Type B pancreatic cell (in vitro differentiated cells): ENCODE measurements around the gene SLC6A18. TPM values are rescaled to one million over a fixed set of nuclear protein-coding genes. Genes with fewer than 3 reads are reported as not detected.

Experiments
- DNase-seq: peaks from one replicate; pipeline ENCODE4 v3.0.0; 2021; ENCODE audit warnings: mixed read lengths; ENCODE audit not compliant: unreplicated experiment; ENCODE audit errors: extremely low spot score
- H3K27ac Mint-ChIP-seq: 2 replicates; pipeline ENCODE4 v1.8.0; 2021; ENCODE audit warnings: mild to moderate bottlenecking, mixed read lengths
- H3K27me3 Mint-ChIP-seq: 2 replicates; pipeline ENCODE4 v1.8.0; 2021; ENCODE audit warnings: mixed read lengths
- H3K36me3 Mint-ChIP-seq: 2 replicates; pipeline ENCODE4 v1.8.0; 2021; ENCODE audit warnings: mixed read lengths
- H3K4me1 Mint-ChIP-seq: one replicate; pipeline ENCODE4 v1.8.0; 2021; ENCODE audit warnings: mixed read lengths; ENCODE audit not compliant: unreplicated experiment
- H3K4me3 Mint-ChIP-seq: 2 replicates; pipeline ENCODE4 v1.8.0; 2021; ENCODE audit warnings: mild to moderate bottlenecking, mixed read lengths
- H3K9me3 Mint-ChIP-seq: 2 replicates; pipeline ENCODE4 v1.8.0; 2021; ENCODE audit warnings: mixed read lengths
- total RNA-seq: library from RNA; stranded (reverse); gene quantifications from 2 replicates; pipeline ENCODE4 v1.2.1, GENCODE V29; 2021; ENCODE audit warnings: low replicate concordance
- TF ChIP-seq, protein P1 (sequence below): fragments of 200-600 bp; sonication (generic); conservative IDR thresholded peaks from 2 replicates; pipeline ENCODE4 v1.5.0; 2021; ENCODE audit warnings: antibody characterized with exemption, mild to moderate bottlenecking

The SLC6A18 gene
- total RNA-seq, 1 donor from 2014 or later = 0.41 TPM

DNA sequence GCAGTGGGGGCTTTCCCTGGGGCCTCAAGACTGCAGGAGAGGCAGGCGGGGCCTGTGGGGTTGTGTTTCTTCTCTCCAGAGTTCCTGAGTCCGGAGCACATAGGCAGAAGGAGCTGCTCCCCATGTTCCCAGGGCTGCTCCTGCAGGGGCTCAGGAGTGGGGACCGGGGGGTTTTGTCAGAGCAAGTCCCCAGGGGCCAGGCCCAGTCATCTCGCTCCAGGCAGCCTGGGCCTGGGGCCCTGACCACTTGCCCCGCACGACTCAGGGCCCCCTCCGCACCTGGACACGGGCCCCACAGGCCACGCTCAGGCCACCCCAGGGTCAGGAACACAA is 45.8 kb upstream of the SLC6A18 start:
- Mint-ChIP-seq H3K9me3 (no peaks in the 10 kb centered on the region), H3K36me3 (no peaks in the 10 kb centered on the region), H3K27me3 (no peaks in the 10 kb centered on the region), H3K4me1 (peaks cover 5% of the 10 kb centered on the region), H3K4me3 (no peak overlapping the region), H3K27ac (no peak overlapping the region)
- DNase-seq = no peak
- TF ChIP-seq, protein P1, sequence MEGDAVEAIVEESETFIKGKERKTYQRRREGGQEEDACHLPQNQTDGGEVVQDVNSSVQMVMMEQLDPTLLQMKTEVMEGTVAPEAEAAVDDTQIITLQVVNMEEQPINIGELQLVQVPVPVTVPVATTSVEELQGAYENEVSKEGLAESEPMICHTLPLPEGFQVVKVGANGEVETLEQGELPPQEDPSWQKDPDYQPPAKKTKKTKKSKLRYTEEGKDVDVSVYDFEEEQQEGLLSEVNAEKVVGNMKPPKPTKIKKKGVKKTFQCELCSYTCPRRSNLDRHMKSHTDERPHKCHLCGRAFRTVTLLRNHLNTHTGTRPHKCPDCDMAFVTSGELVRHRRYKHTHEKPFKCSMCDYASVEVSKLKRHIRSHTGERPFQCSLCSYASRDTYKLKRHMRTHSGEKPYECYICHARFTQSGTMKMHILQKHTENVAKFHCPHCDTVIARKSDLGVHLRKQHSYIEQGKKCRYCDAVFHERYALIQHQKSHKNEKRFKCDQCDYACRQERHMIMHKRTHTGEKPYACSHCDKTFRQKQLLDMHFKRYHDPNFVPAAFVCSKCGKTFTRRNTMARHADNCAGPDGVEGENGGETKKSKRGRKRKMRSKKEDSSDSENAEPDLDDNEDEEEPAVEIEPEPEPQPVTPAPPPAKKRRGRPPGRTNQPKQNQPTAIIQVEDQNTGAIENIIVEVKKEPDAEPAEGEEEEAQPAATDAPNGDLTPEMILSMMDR = no peak

DNA sequence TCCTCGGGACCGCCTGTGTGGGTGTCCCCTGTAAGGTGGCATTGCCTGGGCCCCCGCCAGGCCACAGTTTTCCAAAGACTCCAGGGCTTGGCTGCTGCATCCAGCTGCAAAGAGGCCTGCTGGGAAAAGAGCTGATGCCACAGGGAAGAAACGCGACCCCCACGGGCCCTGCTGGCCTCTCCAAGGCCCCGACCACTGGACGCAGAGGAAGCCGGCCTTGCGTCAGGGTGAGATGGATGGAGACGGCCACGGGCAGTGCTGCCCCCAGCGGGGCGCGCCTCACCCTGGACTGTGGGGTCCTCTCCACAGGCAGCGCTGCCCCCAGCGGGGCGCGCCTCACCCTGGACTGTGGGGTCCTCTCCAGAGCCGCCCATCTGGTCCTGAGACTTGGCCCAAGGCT is 45.1 kb upstream of the SLC6A18 start:
- Mint-ChIP-seq H3K27ac (no peak overlapping the region), H3K9me3 (no peaks in the 10 kb centered on the region), H3K36me3 (no peaks in the 10 kb centered on the region), H3K4me3 (no peak overlapping the region), H3K27me3 (no peaks in the 10 kb centered on the region), H3K4me1 (peaks cover 5% of the 10 kb centered on the region)
- DNase-seq = no peak
- TF ChIP-seq, protein P1 = no peak

DNA sequence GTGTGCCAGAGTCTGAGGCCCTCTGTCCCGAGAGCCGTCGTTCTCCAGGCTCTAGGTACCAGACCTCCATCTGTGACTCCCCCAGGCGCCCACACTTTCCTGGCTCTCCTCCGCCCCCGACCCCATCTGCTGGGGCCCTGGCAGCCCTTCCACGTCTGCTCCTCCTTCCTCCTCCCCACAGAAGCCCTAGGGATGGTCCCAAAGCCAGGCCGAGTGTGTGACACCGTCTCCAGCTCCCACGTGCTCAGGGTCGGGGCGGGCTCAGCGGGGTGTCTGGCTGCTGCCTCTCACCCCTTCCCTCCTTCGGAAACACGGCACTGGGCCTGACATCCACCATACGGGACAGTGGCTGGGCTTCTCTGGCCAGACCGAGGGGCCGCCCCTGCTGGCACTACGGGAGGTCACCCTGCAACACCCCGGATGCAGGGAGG is 44.3 kb upstream of the SLC6A18 start:
- DNase-seq = no peak
- H3K27ac Mint-ChIP-seq = no peak overlapping the region
- peaks cover 8% of the 10 kb centered on the region for H3K4me1 Mint-ChIP-seq
- H3K4me3 Mint-ChIP-seq = no peak overlapping the region
- TF ChIP-seq, protein P1 = no peak
- no peaks in the 10 kb centered on the region for H3K36me3 Mint-ChIP-seq
- H3K9me3 Mint-ChIP-seq = no peaks in the 10 kb centered on the region
- H3K27me3 Mint-ChIP-seq = no peaks in the 10 kb centered on the region

DNA sequence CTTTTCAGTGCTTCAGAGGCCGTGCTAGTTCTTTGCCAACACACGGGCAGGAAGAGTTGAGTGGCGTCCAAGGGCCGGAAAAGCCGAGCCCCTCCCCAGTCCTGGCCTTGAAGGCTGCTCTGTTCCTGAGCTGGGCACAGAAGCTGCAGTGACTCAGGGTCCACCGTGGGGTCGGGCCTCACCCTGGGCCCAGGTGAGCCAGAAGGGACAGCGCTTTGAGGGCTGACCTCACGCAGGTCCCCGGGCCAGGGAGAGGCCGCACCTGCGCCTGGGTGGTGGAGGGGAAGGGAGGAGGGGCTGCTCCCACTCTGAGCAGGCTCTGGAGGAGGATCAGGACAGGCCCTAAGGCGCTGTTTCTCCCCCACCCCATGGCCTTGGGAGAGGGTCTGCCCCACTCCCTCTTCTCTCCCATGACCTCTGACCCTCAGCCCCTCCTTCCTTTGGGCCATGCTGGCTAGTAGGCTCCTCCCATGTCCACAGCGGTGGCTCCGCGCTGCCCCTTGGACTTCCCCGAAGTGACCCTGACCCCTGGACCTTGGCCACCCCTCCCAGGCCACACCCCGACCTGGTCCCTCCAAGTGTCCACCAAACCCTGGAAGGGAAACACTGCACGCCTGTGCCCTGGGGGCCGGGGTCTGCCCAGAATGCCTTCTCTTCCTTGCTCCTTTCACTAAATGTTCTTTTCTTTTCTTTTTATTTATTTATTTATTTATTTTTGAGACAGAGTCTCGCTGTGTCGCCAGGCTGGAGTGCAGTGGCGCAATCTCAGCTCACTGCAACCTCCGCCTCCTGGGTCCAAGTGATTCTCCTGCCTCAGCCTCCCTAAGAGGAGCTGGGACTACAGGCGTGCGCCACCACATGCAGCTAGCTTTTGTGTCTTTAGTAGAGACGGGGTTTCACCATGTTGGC is 43.5 kb upstream of the SLC6A18 start:
- H3K4me3 Mint-ChIP-seq = no peak overlapping the region
- no peaks in the 10 kb centered on the region for H3K27me3 Mint-ChIP-seq
- TF ChIP-seq, protein P1 = no peak
- no peak overlapping the region for H3K27ac Mint-ChIP-seq
- no peaks in the 10 kb centered on the region for H3K9me3 Mint-ChIP-seq
- H3K4me1 Mint-ChIP-seq = peaks cover 14% of the 10 kb centered on the region
- no peak for DNase-seq
- no peaks in the 10 kb centered on the region for H3K36me3 Mint-ChIP-seq

DNA sequence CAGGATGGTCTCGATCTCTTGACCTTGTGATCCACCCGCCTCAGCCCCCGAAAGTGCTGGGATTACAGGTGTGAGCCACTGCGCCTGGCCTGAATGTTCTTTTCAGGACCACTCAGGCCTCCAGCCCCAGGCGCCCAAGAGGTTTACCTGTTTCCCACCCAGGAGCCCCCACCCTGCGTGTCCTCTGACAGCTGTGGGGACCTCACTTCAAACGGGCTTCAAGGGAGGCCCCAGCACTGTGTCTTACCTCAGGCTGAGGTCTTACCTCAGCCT is 42.9 kb upstream of the SLC6A18 start:
- Mint-ChIP-seq H3K27me3 (no peaks in the 10 kb centered on the region), H3K9me3 (no peaks in the 10 kb centered on the region), H3K4me3 (no peak overlapping the region), H3K4me1 (peaks cover 14% of the 10 kb centered on the region), H3K36me3 (no peaks in the 10 kb centered on the region), H3K27ac (no peak overlapping the region)
- TF ChIP-seq, protein P1 = no peak
- DNase-seq = no peak
